HCEC 1CT (cell line): ENCODE results near the gene ATP11A.
"Not testable (repeated sequence)": the region's sequence is repeated elsewhere in the genome, so short reads cannot be mapped to it uniquely, and the experiment has no call there.

Experiments
- DNase-seq: peaks from one replicate; pipeline ENCODE4 v3.0.0-alpha.2; 2017

Gene ATP11A

GRCh38 chr13:112825071-112825470, 135.2 kb downstream of the ATP11A start:
- DNase-seq = no peak

DNA sequence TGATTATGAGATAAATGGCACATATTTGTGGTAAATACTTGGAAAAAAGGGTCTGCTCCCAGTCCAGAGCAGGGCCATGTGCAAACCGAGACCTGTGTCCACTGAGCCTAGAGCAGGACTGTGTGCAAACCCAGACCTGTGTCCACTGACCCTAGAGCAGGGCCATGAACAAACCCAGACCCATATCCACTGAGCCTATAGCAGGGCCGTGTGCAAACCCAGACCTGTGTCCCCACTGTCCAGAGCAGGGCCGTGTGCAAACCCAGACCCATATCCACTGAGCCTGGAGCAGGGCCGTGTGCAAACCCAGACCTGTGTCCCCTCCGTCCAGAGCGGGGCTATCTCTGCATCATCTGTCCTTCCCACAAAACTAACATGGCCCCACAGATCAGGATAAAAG, 136.0 kb downstream of the ATP11A start:
- DNase-seq = no peak

DNA sequence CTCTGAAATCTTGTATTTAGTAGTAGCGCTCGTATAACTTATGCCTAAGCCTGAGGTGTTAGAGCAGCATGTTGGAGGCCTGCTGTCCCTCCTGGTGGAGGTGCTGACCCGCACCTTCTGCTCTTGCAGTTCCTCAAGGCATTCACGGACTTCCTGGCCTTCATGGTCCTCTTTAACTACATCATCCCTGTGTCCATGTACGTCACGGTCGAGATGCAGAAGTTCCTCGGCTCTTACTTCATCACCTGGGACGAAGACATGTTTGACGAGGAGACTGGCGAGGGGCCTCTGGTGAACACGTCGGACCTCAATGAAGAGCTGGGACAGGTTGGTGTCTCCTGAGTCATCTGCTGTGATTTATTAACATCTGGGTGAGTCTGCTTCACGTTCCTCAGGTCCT, 136.7 kb downstream of the ATP11A start:
- DNase-seq = no peak

DNA sequence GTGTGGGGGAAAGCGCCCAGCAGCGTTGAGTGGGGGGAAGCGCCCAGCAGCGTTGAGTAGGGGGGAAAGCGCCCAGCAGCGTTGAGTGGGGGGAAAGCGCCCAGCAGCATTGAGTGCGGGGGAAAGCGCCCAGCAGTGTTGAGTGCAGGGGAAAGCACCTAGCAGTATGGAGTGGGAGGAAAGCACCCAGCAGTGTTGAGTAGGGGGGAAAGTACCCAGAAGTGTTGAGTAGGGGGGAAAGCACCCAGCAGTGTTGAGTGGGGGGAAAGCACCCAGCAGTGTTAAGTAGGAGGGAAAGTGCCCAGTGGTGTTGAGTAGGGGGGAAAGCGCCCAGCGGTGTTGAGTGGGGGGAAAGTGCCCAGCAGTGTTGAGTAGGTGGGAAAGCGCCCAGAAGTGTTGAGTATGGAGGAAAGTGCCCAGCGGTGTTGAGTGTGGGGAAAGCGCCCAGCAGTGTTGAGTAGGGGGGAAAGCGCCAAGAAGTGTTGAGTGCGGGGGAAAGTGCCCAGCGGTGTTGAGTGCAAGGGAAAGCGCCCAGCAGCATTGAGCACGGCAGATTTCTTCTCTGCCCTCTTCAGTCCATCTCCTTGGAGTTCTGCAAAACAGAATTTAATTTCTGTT, 138.4 kb downstream of the ATP11A start:
- DNase-seq = no peak

GRCh38 chr13:112828756-112829155, 138.9 kb downstream of the ATP11A start:
- no peak for DNase-seq

DNA sequence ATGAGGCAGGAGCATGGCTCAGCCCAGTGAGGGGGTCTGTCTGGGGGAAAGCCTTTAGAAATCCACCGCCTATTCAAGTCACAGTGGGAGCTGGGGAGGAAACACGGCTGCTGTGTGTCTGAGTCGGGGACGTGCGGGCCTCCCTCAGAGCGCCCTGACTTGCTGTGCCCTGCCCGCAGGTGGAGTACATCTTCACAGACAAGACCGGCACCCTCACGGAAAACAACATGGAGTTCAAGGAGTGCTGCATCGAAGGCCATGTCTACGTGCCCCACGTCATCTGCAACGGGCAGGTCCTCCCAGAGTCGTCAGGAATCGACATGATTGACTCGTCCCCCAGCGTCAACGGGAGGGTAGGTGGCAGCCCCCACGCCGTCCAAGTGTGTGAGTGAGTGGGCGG, 141.4 kb downstream of the ATP11A start:
- DNase-seq = no peak

GRCh38 chr13:112831801-112832200, 142.0 kb downstream of the ATP11A start:
- DNase-seq = no peak

DNA sequence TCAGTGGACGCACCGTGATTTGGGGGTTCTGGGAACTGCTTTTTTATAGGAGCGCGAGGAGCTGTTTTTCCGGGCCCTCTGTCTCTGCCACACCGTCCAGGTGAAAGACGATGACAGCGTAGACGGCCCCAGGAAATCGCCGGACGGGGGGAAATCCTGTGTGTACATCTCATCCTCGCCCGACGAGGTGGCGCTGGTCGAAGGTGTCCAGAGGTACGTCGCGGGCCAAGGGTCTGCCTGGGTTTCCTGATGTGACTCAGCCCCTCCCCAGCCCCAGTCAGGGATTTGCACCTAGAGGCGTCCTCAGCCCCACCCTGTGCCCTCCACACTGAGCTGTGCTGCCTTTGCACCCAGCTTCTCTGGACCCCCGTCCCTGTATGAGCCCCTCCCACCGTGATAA, 143.0 kb downstream of the ATP11A start:
- no peak for DNase-seq

GRCh38 chr13:112833551-112834257, 143.9 kb downstream of the ATP11A start:
- DNase-seq = no peak

DNA sequence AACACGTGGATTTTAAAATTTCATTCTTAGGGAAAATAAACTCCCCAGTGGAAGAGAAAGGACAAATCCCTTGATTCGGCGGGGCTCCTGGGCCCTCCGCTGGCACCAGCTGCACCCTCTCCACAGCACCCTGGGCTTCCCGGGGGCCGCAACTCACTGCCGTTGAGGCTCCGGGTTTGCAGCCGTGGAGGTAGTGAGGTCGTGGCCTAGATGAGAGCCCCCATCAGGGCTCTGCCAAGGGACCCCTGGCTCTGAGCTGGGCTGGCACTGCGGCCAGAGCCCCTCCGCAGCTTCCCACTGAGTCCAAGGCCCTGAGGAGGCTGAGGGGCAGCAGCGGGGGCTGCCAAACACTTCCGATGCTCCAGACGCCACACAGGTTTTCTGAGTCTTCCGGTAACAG, 145.5 kb downstream of the ATP11A start:
- DNase-seq = no peak

DNA sequence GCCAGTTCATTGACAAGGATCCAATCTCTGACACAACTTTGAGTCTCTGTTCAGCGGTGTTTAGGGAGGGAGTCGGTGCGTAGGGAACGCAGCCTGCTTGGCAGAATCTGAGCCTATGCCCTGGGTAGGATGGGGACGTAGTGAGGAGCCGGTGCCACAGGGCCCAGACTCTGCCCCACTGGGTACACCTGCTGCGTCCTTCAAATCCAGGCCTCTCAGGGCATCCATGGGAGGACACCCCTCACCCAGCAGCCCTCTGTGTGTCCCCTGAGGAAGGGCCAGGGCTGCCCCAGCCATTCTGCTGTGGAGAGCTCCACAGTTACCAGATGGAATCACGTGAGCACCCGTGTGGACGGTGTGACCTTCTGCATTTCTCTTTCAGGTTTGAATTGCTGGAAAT, 146.0 kb downstream of the ATP11A start:
- no peak for DNase-seq

DNA sequence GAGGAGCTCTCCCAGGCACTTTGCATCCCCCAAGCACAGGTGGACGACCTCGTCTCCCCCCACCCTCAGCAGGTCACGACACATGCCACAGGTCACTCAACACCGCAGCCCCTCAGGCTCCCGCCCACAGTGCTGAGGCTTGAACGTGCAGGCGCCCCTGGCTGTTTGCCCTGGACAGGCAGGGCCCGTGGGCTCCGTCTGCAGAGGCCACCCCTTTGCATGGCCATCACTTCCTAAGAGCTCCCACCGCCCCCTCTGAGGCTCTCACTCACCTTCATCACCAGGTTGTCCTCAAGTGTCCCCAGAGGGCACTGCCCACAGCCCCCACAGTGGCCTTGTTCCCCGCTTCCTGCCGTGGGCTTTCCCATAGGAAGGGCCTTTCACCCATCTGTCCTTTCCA, 147.1 kb downstream of the ATP11A start:
- DNase-seq = no peak

- no peak for DNase-seq
These were observed 147.7 kb downstream of the ATP11A start for GRCh38 chr13:112837371-112838037.

DNA sequence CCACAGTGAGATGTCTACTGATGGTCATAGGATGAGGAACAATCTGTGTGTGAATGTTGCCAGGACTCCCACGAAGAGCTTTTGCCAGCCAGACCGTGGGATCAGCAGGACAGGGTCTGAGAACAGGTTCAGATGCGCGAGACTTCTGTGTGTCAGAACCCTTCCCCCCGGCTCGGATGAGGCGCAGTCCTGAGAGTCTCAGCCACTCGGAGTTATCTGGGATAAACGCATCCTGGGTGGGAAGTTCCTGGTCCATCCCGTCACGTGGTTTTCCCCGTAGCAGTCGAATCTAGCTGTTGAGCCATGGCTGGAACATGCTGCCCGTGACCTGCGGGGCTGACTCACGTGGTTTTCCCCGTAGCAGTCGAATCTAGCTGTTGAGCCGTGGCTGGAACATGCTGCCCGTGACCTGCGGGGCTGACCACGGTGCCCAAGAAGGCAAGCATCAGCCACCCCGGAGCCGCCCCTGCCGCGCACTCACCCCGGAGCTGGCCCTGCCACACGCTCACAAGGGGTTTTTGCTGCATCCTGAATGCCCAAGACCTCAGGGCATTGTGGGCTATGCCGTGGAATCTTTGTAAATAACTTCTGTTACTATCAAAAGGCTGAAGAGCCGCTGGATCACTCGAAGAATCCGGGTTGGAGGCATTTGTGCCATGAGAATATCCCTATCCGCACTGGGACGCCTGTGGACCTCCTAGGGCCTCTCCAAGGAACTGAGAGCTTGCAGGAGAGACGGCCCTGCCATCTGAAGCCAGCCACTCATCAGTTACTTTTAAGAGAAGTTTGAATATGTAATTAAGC, 148.4 kb downstream of the ATP11A start:
- no peak for DNase-seq

GRCh38 chr13:112838842-112839117, 148.9 kb downstream of the ATP11A start:
- DNase-seq = no peak

- DNase-seq = no peak
These were observed 149.7 kb downstream of the ATP11A start for GRCh38 chr13:112839356-112840105.

- no peak for DNase-seq
These were observed 150.8 kb downstream of the ATP11A start for GRCh38 chr13:112840472-112841302.

DNA sequence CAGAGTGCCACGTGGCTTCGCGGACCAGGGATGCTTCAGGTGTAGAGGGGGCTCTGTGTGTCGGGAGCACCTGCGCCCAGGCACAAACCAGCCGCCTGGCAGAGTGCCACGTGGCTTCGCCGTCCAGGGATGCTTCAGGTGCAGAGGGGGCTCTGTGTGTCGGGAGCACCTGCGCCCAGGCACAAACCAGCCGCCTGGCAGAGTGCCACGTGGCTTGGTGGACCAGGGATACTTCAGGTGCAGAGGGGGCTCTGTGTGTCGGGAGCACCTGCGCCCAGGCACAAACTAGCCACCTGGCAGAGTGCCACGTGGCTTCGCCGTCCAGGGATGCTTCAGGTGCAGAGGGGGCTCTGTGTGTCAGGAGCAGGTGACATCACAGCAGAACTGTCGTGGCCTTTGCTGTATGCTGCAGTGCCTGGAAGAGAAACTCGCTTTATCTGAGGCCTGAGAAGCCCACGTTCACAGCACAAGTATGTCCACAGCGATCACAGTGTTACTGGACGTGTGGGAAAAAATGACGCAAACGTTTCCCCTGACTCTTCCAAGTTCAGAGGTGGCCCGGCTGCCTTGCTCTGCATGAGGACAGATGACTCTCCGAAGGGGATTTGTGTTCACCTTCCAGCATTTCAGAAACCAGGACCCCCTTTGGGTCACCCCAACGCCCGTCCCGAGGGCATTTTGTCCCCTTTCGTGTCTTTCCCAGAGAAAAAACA, 151.6 kb downstream of the ATP11A start:
- DNase-seq = not testable (repeated sequence)

GRCh38 chr13:112842343-112842856, 152.6 kb downstream of the ATP11A start:
- no peak for DNase-seq

DNA sequence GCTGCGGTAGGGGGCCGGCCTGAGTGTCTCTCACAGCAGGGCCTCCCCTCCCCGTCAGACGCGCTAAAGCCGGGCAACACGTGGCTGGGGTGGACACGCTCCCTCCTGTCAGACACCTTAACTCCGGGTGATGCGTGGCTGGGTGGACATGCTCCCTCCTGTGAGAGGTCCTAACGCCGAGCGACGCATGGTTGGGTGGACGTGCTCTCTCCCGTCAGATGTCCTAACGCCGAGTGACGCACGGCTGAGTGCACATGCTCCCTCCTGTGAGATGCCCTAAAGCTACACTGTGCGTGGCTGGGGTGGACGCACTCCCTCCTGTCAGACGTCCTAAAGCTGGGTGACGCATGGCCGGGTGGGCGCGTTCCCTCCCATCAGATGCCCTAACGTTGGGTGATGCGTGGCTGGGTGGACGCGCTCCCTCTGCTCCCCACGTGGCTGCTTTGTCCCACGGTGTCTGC, 153.1 kb downstream of the ATP11A start:
- DNase-seq = no peak
